NT2/D1 (cell line): Measurements from ENCODE around the gene TSPAN9.

Experiments
- DNase-seq: peaks from one replicate; pipeline ENCODE4 v3.0.0-alpha.2; 2011; ENCODE audit warnings: low read depth, low spot score
- H3K27me3 ChIP-seq: 2 replicates; pipeline ENCODE4 v1.6.0; 2011; ENCODE audit warnings: mild to moderate bottlenecking; ENCODE audit not compliant: insufficient read length, insufficient read depth
- H3K36me3 ChIP-seq: 2 replicates; pipeline ENCODE4 v1.6.1; 2011; ENCODE audit warnings: mild to moderate bottlenecking, low read length, mixed read lengths; ENCODE audit not compliant: insufficient read depth, insufficient read length
- H3K4me1 ChIP-seq: 2 replicates; pipeline ENCODE4 v1.5.1; 2011; ENCODE audit not compliant: insufficient read depth, insufficient read length
- H3K4me3 ChIP-seq: 2 replicates; pipeline ENCODE4 v1.5.1; 2011; ENCODE audit warnings: low read depth; ENCODE audit not compliant: insufficient read length
- H3K9ac ChIP-seq: 2 replicates; pipeline ENCODE4 v1.6.0; 2011; ENCODE audit warnings: low read depth; ENCODE audit not compliant: insufficient read length
- H3K9me3 ChIP-seq: 2 replicates; pipeline ENCODE4 v1.5.1; 2011; ENCODE audit warnings: mild to moderate bottlenecking, low read length; ENCODE audit not compliant: insufficient read depth
- SUZ12 ChIP-seq: IDR thresholded peaks from 2 replicates; pipeline ENCODE4 v1.6.1; 2011; ENCODE audit not compliant: insufficient read length, insufficient read depth; ENCODE audit errors: extremely low read depth
- YY1 ChIP-seq: IDR thresholded peaks from 2 replicates; pipeline ENCODE4 v1.6.1; 2011; ENCODE audit not compliant: insufficient read length, insufficient read depth
- ZNF274 ChIP-seq: IDR thresholded peaks from 2 replicates; pipeline ENCODE4 v1.6.1; 2011; ENCODE audit warnings: mild to moderate bottlenecking, low read depth, low read length

Gene TSPAN9

DNA sequence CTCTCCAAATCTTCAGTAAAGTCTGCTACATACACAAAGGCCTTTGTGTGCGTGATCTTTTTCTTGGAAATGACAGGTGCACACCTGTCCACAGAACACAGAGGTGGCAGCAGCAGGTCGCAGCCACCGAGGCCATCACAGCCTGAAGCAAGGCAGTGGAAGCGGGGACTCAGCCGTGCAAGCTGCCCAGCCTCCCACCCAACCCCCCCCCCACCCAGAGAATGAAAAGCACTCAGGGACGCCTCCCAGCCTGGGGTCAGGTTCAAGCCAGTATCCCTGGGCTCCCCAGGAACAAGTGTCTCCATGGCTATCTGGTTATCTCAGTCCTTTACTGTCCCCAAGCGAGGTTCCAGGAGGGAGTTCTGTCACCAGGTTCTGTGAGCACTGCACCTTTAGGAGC lies 31.2 kb upstream of the TSPAN9 start:
- H3K9ac ChIP-seq: no peak overlapping the region
- peaks cover 16% of the 10 kb centered on the region for H3K4me1 ChIP-seq
- peaks cover 40% of the 10 kb centered on the region for H3K36me3 ChIP-seq
- no peaks in the 10 kb centered on the region for H3K9me3 ChIP-seq
- TF ChIP-seq ZNF274 (no peak), SUZ12 (no peak), YY1 (no peak)
- no peak overlapping the region for H3K4me3 ChIP-seq
- DNase-seq: no peak
- no peaks in the 10 kb centered on the region for H3K27me3 ChIP-seq

DNA sequence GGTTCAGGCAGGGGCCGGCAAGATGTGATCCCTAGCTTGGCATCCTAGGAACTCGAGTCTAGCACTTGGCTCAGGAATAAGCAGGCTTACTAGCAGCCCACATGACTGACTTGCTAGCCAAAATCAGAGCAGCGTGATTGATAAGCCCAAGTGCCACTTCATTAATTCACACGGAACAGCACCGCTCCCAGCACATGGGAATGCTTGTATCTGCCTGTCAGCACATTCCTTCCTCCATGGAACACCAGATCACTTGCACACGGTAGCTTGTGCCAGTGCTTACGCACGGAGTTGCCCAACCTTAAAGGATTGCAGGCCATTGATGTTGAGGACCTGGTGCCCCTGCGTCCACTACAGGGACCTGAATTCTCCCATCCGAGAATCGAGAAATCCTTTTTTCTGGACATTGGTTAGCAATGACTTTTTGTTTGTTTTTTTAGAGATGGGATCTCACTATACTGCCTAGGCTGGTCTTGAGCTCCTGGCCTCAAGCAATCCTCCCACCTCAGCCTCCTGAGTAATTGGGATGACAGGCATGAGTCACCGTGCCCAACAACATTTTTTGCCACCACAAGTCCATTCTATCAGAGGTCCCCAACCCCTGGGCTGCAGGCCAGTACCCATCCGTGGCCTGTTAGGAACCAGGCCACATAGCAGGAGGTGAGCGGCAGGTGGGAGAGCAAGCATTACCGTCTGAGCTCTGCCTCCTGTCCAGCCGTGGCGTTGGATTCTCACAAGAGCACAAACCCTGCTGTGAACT lies 30.6 kb upstream of the TSPAN9 start:
- H3K9me3 ChIP-seq: no peaks in the 10 kb centered on the region
- TF ChIP-seq YY1: no peak
- TF ChIP-seq SUZ12: no peak
- no peak for TF ChIP-seq ZNF274
- no peak for DNase-seq
- no peak overlapping the region for H3K4me3 ChIP-seq
- peaks cover 13% of the 10 kb centered on the region for H3K4me1 ChIP-seq
- H3K9ac ChIP-seq: no peak overlapping the region
- peaks cover 35% of the 10 kb centered on the region for H3K36me3 ChIP-seq
- no peaks in the 10 kb centered on the region for H3K27me3 ChIP-seq

DNA sequence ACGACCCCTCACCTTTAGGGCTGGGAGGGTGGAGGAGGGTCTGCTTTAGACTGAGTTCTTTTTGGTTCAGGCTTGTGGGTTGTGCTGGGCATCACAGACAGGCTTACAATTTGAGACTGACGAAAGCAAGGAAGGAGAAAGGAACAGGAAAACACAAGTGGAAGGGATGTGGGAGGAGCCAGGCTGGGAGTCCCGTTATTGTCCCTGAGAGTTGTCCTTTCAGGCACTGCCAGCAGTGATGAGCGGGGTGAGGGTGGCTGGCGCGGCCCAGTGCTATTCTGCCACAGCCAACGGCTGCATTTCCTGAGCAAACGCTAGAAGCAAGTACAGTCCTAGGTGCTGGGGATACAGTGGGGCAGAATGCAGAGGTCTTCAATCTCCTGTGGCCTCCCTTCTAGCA lies 29.2 kb upstream of the TSPAN9 start:
- H3K9me3 ChIP-seq: no peaks in the 10 kb centered on the region
- TF ChIP-seq SUZ12 (no peak), ZNF274 (no peak), YY1 (no peak)
- no peak overlapping the region for H3K9ac ChIP-seq
- DNase-seq: no peak
- peaks cover 22% of the 10 kb centered on the region for H3K36me3 ChIP-seq
- peaks cover 11% of the 10 kb centered on the region for H3K4me1 ChIP-seq
- H3K27me3 ChIP-seq: no peaks in the 10 kb centered on the region
- no peak overlapping the region for H3K4me3 ChIP-seq

DNA sequence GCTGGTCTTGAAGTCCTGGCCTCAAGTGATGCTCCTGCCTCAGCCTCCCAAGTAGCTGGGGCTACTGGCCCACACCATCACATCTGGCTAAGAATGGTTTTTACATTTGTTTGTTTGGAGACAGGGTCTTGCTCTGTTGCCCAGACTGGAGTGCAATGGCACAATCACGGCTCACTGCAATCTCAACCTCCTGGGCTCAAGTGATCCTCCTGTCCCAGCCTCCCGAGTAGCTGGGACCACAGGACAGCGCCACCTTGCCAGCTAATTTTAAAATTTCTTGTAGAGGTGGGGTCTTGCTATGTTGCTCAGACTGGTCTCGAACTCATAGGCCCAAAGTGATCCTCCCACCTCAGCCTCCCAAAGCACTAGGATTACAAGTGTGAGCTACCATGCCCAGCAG lies 28.6 kb upstream of the TSPAN9 start:
- H3K9ac ChIP-seq: no peak overlapping the region
- H3K36me3 ChIP-seq: peaks cover 16% of the 10 kb centered on the region
- no peaks in the 10 kb centered on the region for H3K9me3 ChIP-seq
- TF ChIP-seq YY1 (no peak), ZNF274 (no peak), SUZ12 (no peak)
- no peak overlapping the region for H3K4me3 ChIP-seq
- no peak for DNase-seq
- H3K27me3 ChIP-seq: no peaks in the 10 kb centered on the region
- H3K4me1 ChIP-seq: peaks cover 11% of the 10 kb centered on the region

DNA sequence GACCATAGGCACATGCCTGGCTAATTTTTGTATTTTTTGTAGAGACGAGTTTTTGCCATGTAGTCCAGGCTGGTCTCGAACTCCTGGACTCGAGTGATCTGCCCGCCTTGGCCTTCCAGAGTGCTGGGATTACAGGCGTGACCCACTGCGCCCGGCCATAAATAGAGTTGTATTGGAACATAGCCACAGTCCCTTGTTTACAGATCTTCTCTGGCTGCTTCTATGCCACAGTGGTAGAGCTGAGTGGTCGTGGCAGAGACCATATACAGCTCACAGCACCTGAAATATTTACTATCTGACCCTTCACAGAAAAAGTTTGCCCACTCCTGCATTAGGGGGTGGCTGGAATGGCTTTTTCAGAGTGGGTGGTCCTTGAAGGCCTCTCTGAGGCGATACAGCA lies 28.0 kb upstream of the TSPAN9 start:
- H3K4me1 ChIP-seq: peaks cover 11% of the 10 kb centered on the region
- H3K9ac ChIP-seq: no peak overlapping the region
- no peak for TF ChIP-seq YY1
- no peak for TF ChIP-seq SUZ12
- TF ChIP-seq ZNF274: no peak
- H3K36me3 ChIP-seq: peaks cover 10% of the 10 kb centered on the region
- H3K27me3 ChIP-seq: no peaks in the 10 kb centered on the region
- DNase-seq: no peak
- no peaks in the 10 kb centered on the region for H3K9me3 ChIP-seq
- H3K4me3 ChIP-seq: no peak overlapping the region

DNA sequence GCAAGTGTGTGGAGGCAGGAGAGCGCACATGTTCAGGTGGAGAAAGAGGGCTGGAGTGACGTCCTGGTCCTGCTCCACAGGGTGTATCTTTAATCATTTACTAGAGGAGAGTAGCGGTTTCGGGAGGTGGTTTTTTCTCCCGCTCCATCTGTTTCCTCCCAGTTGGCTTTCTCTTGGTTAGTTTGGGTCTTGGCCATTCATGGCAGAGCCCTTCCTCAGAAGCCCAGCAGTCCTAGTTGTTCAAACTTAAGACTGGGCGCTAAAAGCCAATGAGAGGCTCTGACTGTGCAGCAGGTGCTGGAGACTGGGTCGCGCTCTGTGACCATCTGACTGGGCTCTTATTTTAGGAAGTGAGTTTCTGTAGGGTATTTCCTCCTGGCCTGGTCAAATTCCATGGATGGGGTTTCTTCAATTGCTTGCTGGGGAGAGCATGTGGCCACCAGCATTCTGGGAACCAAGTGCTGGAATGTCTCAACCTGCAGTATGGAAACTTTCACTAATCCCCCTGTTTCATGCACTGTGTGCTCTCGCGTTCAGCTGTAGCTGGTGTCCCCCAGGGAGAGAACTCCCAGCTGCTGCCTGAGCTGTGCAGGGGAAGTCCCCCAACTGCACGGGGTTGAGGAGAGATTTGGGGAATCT lies 27.4 kb upstream of the TSPAN9 start:
- Histone ChIP-seq H3K27me3 (no peaks in the 10 kb centered on the region), H3K9ac (no peak overlapping the region), H3K9me3 (no peaks in the 10 kb centered on the region), H3K4me3 (no peak overlapping the region), H3K36me3 (peaks cover 7% of the 10 kb centered on the region), H3K4me1 (peaks cover 11% of the 10 kb centered on the region)
- TF ChIP-seq ZNF274 (no peak), YY1 (no peak), SUZ12 (no peak)
- no peak for DNase-seq

DNA sequence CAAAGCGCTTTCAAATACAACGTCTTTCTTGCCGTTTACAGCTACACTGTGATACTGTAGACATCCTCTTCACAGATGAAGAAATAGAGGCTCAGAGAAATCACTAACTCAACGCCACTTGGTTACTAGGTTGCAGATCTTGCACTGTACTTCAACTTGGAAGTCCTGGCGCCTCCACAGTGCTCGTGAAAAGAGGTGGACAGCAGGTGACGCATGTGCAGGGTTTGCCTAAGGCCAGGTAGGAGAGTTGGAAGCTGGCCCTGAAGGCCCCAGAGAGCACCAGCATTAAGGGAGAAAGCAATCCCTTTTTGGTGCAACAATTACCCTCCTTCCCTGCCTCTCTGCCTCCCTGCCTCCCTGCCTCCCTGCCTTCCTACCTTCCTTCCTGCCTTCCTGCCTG lies 22.8 kb upstream of the TSPAN9 start:
- no peak overlapping the region for H3K4me3 ChIP-seq
- H3K27me3 ChIP-seq: no peaks in the 10 kb centered on the region
- no peak for DNase-seq
- H3K9me3 ChIP-seq: peaks cover 23% of the 10 kb centered on the region
- TF ChIP-seq ZNF274 (no peak), SUZ12 (no peak)
- H3K36me3 ChIP-seq: no peaks in the 10 kb centered on the region
- no peak overlapping the region for H3K9ac ChIP-seq
- peaks cover 8% of the 10 kb centered on the region for H3K4me1 ChIP-seq
